GM18907 (cell line): ENCODE data around the gene ACOX3.

Experiments used
- ATAC-seq: cut with Tn5 transposase; IDR thresholded peaks from one replicate; pipeline ENCODE4 v1.9.1; 2021; ENCODE audit warnings: mild to moderate bottlenecking, moderate library complexity; ENCODE audit not compliant: unreplicated experiment

The ACOX3 gene

DNA sequence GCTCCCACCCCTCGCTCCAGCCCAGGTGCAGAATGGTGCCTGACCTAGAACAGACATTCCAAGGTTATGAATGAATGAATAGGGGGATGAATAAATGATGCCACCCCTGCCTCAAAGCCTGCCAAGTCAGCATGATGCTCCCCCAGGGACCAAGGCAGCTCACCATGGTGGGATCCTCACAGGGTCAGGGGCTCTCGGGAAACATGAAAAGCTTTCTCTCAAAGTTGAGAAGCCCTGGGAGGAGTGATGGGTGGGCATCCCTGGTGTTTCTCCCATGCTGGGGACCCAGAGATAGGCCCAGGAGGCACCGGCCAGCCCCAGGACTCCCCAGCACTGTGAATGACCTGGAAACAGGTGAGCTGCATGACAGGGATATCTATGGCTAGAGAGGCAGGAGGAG is 112.1 kb downstream of the ACOX3 start:
- no peak for ATAC-seq

GRCh38 chr4:8326206-8326605 is 114.3 kb downstream of the ACOX3 start:
- ATAC-seq = no peak

DNA sequence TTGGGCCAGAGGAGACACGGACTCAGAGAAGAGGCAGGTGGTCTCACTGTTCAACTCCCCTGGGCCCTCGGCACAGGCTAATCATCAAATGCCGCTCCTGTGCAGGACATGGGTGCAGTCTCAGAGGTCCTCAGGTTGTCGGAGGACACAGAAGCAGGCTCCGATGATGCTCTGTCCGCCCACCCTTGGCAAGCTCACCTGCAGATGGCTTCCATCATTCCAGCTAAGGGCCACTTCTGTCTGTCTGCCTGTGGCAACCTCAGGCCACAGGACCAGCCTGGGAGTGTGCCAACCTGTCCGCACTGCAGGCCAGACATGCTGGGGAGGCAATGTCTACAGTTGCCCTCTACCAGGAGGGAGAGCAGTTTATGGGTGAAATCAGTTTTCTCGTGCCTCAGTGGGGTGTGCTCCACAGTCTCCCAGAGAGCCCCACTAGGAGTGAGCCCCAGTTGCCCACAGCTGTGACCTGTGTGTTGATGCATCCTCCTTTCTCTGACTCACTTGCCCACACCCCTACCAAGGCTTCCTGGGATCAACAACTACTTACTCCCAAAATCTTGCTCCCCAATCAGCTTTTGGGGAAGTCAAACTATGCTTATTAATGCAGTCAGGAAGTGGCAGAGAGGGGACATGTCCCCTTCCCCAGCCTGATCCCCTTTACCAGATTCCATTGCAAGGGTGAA is 115.1 kb downstream of the ACOX3 start:
- no peak for ATAC-seq

DNA sequence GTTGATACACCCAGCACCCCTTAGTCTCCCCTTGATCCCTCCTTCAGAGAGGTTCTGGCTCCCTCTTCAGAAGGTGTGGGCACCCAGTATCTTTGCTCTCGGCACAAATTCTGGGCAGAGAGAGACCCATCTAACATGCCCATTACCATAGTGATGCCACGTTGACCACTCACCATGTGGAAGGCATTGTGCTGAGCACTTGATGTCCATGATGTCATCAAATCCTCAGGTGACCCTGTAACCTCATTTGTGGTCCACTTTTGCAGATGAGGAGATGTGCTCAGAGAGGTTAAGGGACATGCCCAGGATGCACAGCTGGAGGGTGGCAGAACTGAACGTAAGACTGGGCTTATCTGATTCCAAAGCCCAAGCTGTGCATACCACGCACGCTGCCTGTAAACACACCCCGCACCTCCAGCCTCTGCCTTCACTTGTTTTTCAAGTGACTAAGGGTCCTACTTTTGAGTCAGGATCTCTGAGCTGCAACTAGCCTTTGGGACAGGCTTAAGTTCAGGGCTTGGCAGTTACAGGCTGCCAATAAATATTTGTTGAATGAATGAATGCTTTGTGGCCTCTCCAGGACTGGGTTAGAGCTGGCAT is 115.8 kb downstream of the ACOX3 start:
- ATAC-seq = no peak

GRCh38 chr4:8323947-8324555 is 116.5 kb downstream of the ACOX3 start:
- ATAC-seq = no peak

GRCh38 chr4:8322794-8323704 is 117.5 kb downstream of the ACOX3 start:
- ATAC-seq = no peak

DNA sequence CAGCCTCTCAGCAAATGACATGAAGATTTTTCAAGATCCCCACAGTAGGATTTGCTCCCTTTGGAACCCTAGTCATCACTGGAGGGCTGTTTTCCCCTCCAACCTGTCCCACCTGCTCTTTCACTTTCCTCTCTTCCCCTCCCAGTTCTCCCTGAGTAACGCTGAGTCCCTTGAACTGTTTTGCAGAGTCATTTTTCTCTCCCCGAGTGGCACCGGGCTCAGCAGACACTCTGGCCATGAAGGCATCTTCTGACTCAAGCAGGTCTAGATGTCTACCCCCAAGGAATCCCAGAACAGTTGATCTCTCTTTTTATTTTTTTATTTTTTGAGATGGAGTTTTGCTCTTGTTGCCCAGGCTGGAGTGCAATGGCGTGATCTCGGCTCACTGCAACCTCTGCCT is 118.8 kb downstream of the ACOX3 start:
- ATAC-seq = no peak

DNA sequence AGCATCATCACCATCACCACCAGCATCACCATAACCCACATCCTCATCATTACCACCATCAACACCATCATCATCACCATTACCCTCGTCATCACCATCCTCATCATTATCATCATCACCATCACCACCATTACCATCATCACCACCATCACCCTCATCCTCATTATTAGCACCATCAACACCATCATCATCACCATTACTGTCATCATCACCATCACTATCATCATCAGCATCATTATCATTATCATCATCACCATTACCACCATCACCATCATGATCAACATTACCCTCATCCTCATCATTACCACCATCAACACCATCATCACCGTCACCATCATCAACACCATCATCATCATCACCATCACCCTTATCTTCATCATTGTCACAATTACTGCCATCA is 119.3 kb downstream of the ACOX3 start:
- no peak for ATAC-seq

- ATAC-seq = no peak
Observed at GRCh38 chr4:8320386-8320750, 120.2 kb downstream of the ACOX3 start.

- no peak for ATAC-seq
Observed at GRCh38 chr4:8319731-8320385, 120.7 kb downstream of the ACOX3 start.

DNA sequence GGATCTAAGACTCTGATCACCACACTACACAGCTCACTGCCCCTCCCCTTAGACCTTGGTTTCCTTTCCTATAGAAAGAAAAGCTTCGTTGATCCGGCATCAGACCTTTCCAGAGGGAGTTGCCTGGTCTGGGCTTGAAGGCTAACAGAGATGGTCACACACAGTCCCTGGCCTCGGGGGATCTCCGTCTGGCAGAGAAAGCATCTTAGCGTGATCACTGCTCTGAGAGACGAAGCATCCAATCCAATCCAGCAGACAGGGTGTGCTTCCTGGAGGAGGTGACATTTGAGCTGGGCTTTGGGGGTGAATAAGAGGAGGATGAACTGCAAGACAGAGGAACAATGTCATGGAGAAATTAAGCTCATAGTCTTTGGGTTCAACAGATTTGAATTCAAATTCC is 121.5 kb downstream of the ACOX3 start:
- no peak for ATAC-seq

- no peak for ATAC-seq
Observed at GRCh38 chr4:8318509-8318908, 122.0 kb downstream of the ACOX3 start.

- no peak for ATAC-seq
Observed at GRCh38 chr4:8317474-8317873, 123.0 kb downstream of the ACOX3 start.

GRCh38 chr4:8316911-8317351 is 123.6 kb downstream of the ACOX3 start:
- no peak for ATAC-seq
